Measurements from ENCODE around the gene PPP1R9B.

GRCh38 chr17:50180111-50180510 is 29.6 kb upstream of the PPP1R9B start:
- TF ChIP-seq EZH2 (IDR thresholded peaks at IDR 0.05), result no peak
- no peak for TF ChIP-seq FOXP2 (optimal IDR thresholded peaks at IDR 0.05; ENCODE audit: control extremely low read depth, extremely low read length, insufficient read depth)
- TF ChIP-seq POLR2AphosphoS5 (IDR thresholded peaks at IDR 0.05; ENCODE audit: borderline replicate concordance, low read depth, low read length), result no peak
